ENCODE results near the gene FLT3.
A peak's percentile ranks its signal among the peaks of the same experiment; 100 is the strongest.

Gene FLT3

GRCh38 chr13:27956576-27957300, 143.6 kb downstream of the FLT3 start:
- DNase-seq = no peak

DNA sequence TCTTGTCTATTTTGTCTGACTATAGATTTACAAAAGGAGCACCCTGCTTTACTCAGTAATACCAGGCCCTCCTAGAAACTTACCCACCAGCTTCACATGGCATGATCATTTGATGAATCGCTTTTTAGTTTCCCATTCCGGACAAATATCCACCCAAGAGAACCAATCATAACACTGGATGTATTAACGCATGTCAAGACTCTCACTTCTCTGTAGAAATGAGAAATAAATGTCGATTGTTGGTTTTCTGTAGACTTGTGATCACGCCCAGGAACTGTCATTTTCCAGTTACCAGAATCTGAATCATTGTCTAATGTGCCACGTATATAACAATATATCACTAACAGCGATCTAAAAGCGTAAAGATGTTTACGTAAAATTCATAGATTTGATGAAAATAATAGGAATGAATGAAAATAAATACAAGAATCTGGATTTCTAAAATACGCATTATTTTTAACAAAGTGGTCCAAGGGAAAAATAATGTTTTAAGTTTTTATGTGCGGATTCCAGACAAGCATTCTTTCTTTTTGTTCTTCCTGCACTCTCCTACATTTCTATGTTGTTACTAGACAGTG, 145.3 kb downstream of the FLT3 start:
- no peak for DNase-seq

- DNase-seq = peak; percentile 13
Observed at GRCh38 chr13:27954406-27954851, 145.9 kb downstream of the FLT3 start.

GRCh38 chr13:27953676-27954405, 146.5 kb downstream of the FLT3 start:
- DNase-seq = peak; percentile 61
